Muscle of arm (tissue), 12 donors: ENCODE data around the gene LMO2. TPM values are rescaled to one million over a fixed set of nuclear protein-coding genes. Genes with fewer than 3 reads are reported as not detected.
"Not testable (repeated sequence)": the region's sequence is repeated elsewhere in the genome, so short reads cannot be mapped to it uniquely, and the experiment has no call there.

Source experiments
- DNase-seq: peaks from one replicate; pipeline ENCODE4 v3.0.0-alpha.2; 2013
- polyA plus RNA-seq, 12 donors: library from polyadenylated mRNA; unstranded; fragments of 120-200 nt; gene quantifications; one replicate each; pipeline ENCODE4 v1.2.1, GENCODE V29; 2013; ENCODE audit not compliant: insufficient read length in 12 of 12

Gene LMO2
- polyA plus RNA-seq, 12 donors = 14.2 to 26.1 (median 16.3) TPM; not detected in 1

DNA sequence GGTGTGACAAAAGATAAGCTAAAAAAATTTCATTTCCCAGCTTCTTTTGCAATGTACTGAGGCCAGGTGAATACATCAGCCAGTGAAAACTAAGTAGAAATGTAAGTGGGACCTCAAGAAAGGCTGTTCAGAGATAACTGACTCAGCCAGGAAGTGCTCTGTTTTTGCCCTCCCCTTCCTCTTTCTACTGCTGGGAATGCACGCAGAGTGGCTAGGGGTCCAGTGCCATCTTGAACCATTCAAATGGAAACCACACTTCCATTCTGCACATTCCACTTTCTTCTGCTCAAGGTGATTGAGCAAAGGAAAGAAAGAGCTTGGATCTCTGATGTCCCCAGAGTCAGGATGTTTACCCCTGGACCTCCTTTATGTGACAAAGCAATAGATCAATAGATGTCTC is 27.8 kb upstream of the LMO2 start:
- DNase-seq = no peak

DNA sequence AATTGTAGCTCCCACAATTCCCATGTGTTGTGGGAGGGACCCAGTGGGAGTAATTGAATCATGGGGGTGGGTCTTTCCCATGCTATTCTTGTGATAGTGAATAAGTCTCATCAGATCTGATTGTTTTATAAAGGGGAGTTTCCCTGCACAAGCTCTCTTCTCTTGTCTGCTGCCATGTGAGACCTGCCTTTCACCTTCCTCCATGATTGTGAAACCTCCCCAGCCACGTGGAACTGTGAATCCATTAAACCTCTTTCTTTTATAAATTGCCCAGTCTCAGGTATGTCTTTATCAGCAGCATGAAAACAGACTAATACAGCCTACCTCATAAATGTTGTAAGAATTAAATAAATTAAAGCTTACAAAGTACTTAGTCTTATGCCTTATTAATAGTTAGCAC is 25.5 kb upstream of the LMO2 start:
- DNase-seq = not testable (repeated sequence)

GRCh38 chr11:33916736-33917135 is 24.9 kb upstream of the LMO2 start:
- DNase-seq = no peak

GRCh38 chr11:33915526-33915925 is 23.6 kb upstream of the LMO2 start:
- no peak for DNase-seq

DNA sequence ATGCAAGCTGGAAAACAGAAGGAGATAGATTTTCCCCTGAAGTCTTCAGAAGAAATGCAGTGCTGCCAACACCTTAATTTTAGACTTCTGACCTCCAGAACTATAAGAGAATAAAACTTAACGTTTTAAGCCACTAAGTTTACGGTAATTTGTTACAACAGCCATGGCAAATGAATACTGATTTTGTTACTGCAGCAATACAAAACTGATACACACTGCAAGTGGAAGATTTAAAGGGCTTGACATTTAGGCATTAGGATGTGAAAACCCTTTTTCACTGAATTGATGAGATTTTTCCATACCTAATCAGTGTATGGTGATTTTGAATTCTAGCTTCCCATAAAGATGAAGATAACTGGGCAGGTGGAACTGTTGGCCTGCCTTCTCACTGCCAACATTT is 22.1 kb upstream of the LMO2 start:
- no peak for DNase-seq

DNA sequence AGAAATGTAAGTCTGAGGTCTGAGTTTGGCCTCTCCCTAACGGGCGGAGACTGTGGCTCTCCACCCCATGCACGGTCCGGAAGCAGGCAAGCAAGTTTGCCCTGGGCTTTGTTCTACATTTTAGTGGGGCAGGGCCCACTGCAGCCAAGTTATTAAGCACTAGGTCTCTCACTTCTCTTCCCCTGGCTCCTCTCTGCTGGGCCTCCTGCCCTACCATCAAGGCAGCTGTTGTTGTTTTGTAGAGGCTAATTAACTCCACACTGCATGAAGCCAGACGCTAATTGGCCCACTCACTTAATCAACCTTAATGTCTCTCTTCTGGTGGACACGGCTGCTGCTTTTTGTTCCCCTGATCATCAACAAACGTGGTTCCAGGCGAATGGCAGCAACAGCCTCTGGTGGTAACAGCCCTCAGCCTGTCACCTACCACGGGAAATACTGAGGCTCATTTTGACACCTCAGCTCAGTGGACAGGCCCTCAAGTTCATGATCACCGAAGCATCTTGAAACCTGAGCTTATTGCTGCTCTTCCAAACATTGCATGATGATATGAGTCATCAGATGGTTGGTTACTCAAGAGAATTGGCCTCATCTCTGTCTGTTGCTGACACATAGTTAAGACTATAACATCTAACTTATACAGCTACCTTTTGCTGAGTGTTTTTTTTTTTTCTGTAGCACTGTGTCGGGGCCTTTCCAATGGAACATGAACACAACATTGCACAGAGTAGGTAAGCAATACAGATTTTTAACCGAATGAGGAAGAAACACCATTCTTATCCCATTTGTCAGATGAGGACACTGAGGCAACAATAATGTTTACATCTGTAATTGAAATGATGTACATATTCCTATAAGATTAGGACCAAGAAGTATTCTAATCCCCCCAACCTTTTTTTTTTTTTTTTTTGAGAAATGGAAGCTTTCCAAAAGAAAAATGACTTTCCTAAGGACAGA is 20.8 kb upstream of the LMO2 start:
- DNase-seq = no peak

DNA sequence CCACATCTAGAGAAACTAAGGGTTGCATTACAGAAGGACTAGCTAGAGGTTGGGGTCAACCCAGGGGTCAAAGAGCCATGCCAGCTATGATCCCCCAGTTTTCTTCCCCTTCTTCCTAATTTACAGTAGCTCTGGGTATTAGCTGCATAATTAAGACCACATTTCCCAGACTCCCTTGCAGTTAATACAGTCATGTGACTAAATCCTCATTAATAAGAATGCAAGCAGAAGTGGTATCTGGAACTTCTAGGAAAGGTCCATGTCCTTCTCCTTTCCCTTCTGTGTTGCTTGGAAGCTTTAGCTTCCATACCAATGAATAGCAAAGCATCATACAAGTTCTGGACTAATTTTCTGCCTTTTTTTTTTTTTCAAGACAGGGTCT is 19.1 kb upstream of the LMO2 start:
- no peak for DNase-seq

- no peak for DNase-seq
Observed at GRCh38 chr11:33910296-33910957, 18.6 kb upstream of the LMO2 start.

- no peak for DNase-seq
Observed at GRCh38 chr11:33909552-33909951, 17.7 kb upstream of the LMO2 start.

- DNase-seq = no peak
Observed at GRCh38 chr11:33909150-33909549, 17.3 kb upstream of the LMO2 start.

DNA sequence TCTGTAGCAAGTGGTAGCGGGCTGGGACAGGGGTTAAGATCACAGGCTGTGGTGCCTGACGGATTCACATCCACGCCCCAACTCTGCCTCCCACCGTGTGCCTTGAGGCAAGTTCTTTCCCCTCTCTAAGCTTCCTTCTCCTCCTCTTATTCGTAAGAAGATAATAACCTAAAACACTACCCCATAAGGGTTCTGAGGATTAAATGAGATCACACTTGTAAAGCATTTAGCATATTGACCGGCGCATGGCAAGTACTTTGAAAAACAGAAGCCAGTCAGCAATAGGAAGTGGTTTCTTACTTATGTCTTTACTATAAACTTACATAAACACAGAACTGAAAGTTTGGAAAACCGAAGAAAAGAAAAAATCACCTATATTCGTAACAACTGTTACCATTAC is 15.5 kb upstream of the LMO2 start:
- no peak for DNase-seq

- DNase-seq = no peak
Observed at GRCh38 chr11:33906484-33907186, 14.8 kb upstream of the LMO2 start.

DNA sequence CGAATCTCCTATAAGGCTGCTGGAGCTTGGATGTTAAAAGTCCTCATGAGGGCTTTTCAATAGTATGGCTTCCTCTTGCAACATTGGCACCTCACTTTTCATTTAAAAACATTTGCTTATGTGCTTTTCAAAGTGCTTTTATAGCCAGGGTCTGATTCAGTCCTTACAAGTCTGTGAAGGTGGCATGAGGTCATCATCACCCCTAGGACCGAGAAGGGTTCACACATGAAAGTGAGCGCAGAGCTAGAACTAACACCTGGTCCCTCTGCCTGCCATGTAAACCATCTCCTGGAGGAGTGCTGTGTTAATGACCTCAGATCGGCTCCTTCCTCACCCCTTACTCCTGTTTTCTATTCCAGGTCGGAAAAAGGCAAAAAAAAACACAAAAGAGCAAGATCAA is 12.2 kb upstream of the LMO2 start:
- DNase-seq = no peak

- DNase-seq = no peak
Observed at GRCh38 chr11:33900159-33900840, 8.4 kb upstream of the LMO2 start.

GRCh38 chr11:33899400-33900037 is 7.6 kb upstream of the LMO2 start:
- DNase-seq = peak; percentile 91

DNA sequence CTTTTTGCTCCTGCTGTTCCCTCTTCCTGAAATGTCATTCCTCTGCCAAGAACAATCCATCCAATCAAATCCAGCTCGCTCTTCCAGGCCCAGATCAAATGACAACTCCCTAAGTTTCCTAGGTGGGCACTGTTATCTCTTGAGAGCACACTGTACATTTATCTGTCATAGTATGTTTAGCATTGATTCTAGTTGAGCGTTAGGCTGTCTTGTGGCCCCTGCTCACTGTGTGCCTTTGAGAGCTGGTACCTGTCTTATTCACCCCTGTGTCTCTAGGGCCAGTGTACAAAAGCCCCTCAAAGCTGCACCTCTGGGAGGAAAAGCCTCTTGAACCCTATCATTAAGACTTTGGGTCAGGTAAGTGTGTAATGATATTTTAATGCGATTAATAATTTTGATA is 7.1 kb upstream of the LMO2 start:
- no peak for DNase-seq

GRCh38 chr11:33897761-33898375 is 6.0 kb upstream of the LMO2 start:
- no peak for DNase-seq

DNA sequence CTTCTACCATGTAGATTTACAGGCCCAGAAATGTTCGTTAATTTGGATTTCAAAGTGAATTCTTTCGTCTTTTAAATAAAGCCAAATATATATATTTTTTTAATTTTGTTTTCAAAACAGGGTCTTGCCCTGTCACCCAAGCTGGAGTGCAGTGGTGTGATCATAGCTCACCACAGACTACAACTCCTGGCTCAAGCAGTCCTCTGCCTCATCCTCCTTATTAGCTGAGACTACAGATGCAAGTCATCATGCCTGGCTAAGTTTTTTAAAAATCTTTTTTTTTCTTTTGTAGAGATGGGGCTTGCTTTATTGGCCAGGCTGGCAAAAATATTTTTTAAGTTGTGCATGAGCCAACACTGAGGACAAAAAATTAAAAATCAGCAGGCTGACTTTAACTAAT is 5.0 kb upstream of the LMO2 start:
- no peak for DNase-seq

DNA sequence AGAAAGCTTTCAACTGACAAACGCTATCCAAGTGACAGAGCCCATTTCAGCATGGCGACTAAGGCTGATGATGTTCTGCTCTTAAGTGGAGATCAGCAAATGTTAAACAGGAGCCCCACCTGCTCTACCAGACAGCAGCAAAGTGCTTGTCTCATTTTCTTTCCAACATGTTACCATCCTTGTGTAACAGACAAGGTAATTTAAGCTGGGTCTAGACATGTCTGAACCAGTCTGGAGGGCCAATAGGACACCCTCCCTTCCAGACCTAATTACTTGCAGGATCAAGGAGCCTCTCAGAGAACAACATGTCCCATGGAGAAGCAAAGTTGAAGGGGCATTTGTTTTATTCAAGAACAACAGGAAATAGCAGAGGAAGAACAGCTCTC is 3.9 kb upstream of the LMO2 start:
- DNase-seq = no peak

DNA sequence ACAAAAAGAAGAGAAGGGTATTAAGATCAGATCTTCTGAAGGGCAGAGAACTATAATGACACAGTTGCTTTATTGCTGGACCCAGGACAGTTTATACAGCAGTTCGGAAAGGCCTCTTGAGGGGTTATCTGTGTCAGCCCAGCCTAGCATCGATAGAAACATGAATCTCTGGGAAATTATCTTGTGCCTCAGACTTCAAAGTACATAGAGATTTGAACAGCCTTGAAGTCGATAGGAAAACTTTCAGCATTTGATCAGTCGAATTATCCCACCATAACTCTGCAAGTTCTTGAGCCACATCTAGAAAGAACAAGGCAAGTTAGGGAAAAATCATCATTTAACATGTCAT is 2.5 kb upstream of the LMO2 start:
- DNase-seq = no peak

GRCh38 chr11:33893711-33894397 is 2.0 kb upstream of the LMO2 start:
- DNase-seq = no peak
